Activated CD4-positive, alpha-beta T cell treated with anti-CD3 and anti-CD28 coated beads for 36 hours (primary cell): ENCODE results near the gene STPG2. TPM values are rescaled to one million over a fixed set of nuclear protein-coding genes. Genes with fewer than 3 reads are reported as not detected.

Experiments used
- ATAC-seq: fragments of 200-7000 bp; cut with Tn5 transposase; one replicate; pipeline ENCODE4 v1.10.0; 2021; ENCODE audit warnings: mild to moderate bottlenecking, moderate library complexity
- CTCF ChIA-PET: fragments of 350-600 bp; sonication (Branson Sonifier 250); formaldehyde crosslinking; loops from one replicate; lab custom pipeline; 2021; ENCODE audit warnings: antibody characterized with exemption; lab: Charles Lee
- POLR2A ChIA-PET: fragments of 350-600 bp; sonication (Branson Sonifier 250); formaldehyde crosslinking; loops from one replicate; lab custom pipeline; 2021; ENCODE audit warnings: antibody characterized with exemption, inconsistent platforms; lab: Charles Lee
- DNase-seq: peaks from one replicate; pipeline ENCODE4 v3.0.0-alpha.2; 2020
- H3K27ac Mint-ChIP-seq: one replicate; pipeline ENCODE4 v1.8.0; 2021; ENCODE audit warnings: mixed read lengths
- H3K27me3 Mint-ChIP-seq: one replicate; pipeline ENCODE4 v1.8.0; 2021; ENCODE audit warnings: mixed read lengths
- H3K36me3 Mint-ChIP-seq: one replicate; pipeline ENCODE4 v1.8.0; 2021; ENCODE audit warnings: low read depth, mixed read lengths
- H3K4me1 Mint-ChIP-seq: one replicate; pipeline ENCODE4 v1.8.0; 2021; ENCODE audit warnings: mixed read lengths
- H3K4me3 Mint-ChIP-seq: one replicate; pipeline ENCODE4 v1.8.0; 2021; ENCODE audit warnings: mild to moderate bottlenecking, moderate library complexity, mixed read lengths
- H3K9me3 Mint-ChIP-seq: one replicate; pipeline ENCODE4 v1.8.0; 2021; ENCODE audit warnings: low read depth, mixed read lengths
- intact Hi-C, 2 experiments: fragments of 100-400 bp; cut with DNase I in 1 of 2; cut with micrococcal nuclease in 1 of 2; formaldehyde crosslinking; loops; one replicate each; pipeline versions ENCODE4 v1.14.2 to v1.15.1; 2022 to 2024; cut with DNase I, micrococcal nuclease
- total RNA-seq, 2 experiments: library from RNA; stranded (reverse); gene quantifications; one replicate each; pipeline ENCODE4 v1.2.3, GENCODE V29; 2021

STPG2 gene
- total RNA-seq, 2 experiments from 2014 or later, result 0.14 to 0.25 TPM

DNA sequence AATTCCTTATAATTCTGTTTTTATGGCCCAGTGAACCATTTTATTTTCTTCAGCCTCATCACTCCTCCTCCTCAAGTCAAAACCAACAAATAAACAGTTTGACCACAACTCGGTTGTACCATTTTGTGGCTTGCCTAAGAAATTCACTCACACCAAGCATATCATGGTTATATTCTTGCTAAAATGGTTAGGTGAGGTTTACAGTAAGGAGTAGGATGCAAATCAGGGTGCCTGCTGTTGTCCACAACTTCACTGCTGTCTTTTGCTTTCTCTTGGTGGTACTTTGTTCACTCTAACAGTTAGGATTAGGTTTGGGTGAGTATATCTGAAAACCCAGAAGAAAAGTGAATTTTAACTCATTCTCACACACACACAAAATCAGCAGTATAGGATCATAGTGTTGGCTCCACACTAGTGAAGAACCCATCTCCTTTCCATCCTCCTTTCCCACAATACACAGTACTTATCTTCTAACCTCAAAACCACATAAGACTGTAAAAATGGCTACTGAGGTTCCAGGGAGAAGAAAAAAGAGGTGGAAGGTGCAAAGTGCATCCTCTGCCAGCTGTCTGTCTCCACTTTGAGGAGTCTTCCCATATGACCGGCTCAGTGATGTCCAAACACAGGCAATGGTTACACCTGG is 368.8 kb downstream of the STPG2 start:
- DNase-seq (no peak), ATAC-seq (no peak)
- H3K36me3 Mint-ChIP-seq, result no peaks in the 10 kb centered on the region
- intact Hi-C loops, result no loop called here
- H3K27me3 Mint-ChIP-seq, result no peaks in the 10 kb centered on the region
- POLR2A ChIA-PET, result no interaction called here
- CTCF ChIA-PET, result no interaction called here
- H3K27ac Mint-ChIP-seq, result no peak overlapping the region
- no peaks in the 10 kb centered on the region for H3K4me1 Mint-ChIP-seq
- H3K9me3 Mint-ChIP-seq, result peaks cover 5% of the 10 kb centered on the region
- no peak overlapping the region for H3K4me3 Mint-ChIP-seq

DNA sequence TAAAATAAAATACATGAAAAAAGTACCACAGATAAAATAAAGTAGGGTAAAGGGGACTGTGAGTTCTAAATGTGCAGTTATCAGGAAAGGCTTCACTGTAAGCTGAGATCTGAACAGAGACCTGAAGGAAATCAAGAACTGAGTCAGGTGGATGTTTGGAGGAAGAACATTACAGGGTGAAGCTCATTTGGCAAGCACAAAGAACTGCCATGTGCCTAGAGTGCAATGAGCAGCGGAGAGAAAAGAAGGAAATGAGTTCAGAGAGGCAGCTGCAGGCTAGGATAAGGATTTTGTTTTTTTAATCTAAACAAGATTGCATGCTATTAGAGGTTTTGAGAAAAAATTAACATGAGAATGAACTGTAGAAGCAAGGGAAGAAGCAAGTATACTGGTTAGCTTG is 373.1 kb downstream of the STPG2 start:
- Mint-ChIP-seq H3K27ac (no peak overlapping the region), H3K4me3 (no peak overlapping the region), H3K9me3 (no peaks in the 10 kb centered on the region), H3K4me1 (no peaks in the 10 kb centered on the region), H3K36me3 (no peaks in the 10 kb centered on the region), H3K27me3 (no peaks in the 10 kb centered on the region)
- ATAC-seq, result no peak
- no peak for DNase-seq
- POLR2A ChIA-PET, result no interaction called here
- CTCF ChIA-PET, result no interaction called here
- intact Hi-C loops, result no loop called here

DNA sequence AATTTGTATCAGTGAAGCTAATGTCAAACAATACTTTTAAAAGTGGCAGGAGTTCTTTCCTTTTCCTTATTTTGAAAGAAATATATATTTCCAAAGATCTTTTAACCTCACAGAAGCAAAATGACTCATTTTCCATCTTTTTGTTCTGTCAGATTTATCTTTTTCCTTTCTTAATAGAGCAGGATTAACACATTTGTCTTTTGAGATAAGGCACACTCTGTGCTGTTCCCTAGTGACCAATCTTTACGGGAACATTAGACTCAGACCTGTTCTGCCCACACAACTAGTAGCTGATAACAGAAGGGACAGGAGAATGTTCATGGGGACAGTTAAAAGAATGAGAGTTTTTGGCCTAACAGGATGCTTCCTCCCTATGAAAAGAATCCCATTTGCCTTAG is 381.2 kb downstream of the STPG2 start:
- H3K36me3 Mint-ChIP-seq, result no peaks in the 10 kb centered on the region
- ChIA-PET CTCF (no interaction called here), POLR2A (no interaction called here)
- H3K27ac Mint-ChIP-seq, result no peak overlapping the region
- peaks cover 4% of the 10 kb centered on the region for H3K9me3 Mint-ChIP-seq
- H3K27me3 Mint-ChIP-seq, result no peaks in the 10 kb centered on the region
- DNase-seq (no peak), ATAC-seq (no peak)
- no peaks in the 10 kb centered on the region for H3K4me1 Mint-ChIP-seq
- H3K4me3 Mint-ChIP-seq, result no peak overlapping the region
- intact Hi-C loops, result no loop called here

DNA sequence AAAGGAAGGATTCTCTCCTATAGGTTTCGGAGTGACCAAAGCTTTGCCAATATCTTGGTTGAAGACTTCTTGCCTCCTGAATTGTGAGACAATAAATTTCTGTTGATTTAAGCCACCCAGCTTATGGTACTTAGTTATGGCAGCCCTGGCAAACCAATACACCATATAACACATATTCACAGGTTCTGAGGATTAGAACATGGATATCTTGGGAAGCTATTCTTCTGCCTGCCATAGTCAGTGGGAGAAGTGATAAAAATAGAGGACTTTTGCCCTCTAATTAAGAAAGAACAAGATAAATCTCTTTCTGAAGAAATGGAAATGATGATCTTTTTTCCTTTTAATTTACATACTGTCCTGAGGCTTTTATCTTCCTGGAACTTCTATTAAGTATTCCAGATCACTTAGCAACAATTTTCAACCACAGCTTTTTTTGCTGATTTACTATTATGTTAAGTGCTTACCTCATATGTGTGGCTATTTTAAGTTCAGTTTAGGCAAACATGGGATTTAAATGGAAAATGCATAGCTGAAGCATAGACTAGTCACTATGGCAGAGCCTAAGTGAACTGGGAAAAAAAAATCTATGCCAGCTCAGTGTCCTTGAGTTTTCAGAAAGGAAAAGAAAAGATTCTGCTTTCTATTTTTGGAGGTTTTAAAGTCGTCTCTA is 381.7 kb downstream of the STPG2 start:
- Mint-ChIP-seq H3K27ac (no peak overlapping the region), H3K27me3 (no peaks in the 10 kb centered on the region), H3K4me3 (no peak overlapping the region)

DNA sequence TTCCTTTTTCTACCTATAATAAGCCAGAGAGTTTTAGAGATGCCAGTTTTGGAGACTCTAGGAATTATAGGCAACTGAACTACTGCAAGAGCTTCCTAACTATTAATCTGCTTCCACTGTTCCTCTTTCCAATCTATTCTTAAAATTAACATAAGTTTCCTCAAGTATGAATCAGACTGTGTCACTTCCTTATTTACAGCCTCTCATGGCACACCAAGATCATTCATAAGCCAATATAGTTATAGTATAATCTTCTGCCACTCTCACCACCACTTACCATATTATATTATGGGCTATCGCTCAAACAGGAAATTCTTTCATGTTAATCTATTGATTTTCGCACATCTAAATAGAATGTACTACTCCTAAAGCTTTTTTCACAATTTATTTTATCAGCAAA is 383.5 kb downstream of the STPG2 start:
- ChIA-PET POLR2A (no interaction called here), CTCF (interaction anchor here (0.6 kb wide), 1 partner anchor 1181 kb away, joined by 4 read pairs; no protein-coding TSS in a partner anchor)
- DNase-seq (no peak), ATAC-seq (no peak)
- Mint-ChIP-seq H3K27me3 (no peaks in the 10 kb centered on the region), H3K36me3 (no peaks in the 10 kb centered on the region), H3K9me3 (peaks cover 4% of the 10 kb centered on the region), H3K27ac (no peak overlapping the region), H3K4me3 (no peak overlapping the region), H3K4me1 (no peaks in the 10 kb centered on the region)
- intact Hi-C loops, result no loop called here

More for the DNA sequence above, 381.7 kb downstream of the STPG2 start:
- no peaks in the 10 kb centered on the region for H3K4me1 Mint-ChIP-seq
- ChIA-PET CTCF (no interaction called here), POLR2A (no interaction called here)
- ATAC-seq (no peak), DNase-seq (no peak)
- no peaks in the 10 kb centered on the region for H3K36me3 Mint-ChIP-seq
- H3K9me3 Mint-ChIP-seq, result peaks cover 4% of the 10 kb centered on the region
- intact Hi-C loops, result no loop called here

DNA sequence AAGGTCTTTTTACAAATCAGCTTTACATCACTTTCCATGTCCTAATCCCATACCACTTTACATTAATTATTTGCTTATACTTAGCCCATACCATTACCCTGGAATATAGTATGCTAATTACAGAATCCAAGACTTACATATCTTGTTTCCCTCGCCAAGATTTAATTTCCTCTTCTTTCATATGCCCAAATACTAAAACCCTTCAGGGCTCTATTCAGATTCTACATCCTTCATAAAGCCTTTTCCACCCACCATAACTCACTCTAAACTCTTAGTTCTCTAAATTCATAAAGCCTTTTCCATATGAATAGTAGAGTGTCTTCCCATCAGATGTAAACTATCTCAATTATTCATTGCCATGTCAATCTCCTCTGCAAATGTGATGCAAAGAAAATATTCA is 390.7 kb downstream of the STPG2 start:
- H3K4me1 Mint-ChIP-seq, result no peaks in the 10 kb centered on the region
- no peak overlapping the region for H3K27ac Mint-ChIP-seq
- ATAC-seq, result no peak
- intact Hi-C loops, result no loop called here
- no peaks in the 10 kb centered on the region for H3K36me3 Mint-ChIP-seq
- no peak for DNase-seq
- no peaks in the 10 kb centered on the region for H3K9me3 Mint-ChIP-seq
- H3K27me3 Mint-ChIP-seq, result no peaks in the 10 kb centered on the region
- POLR2A ChIA-PET, result no interaction called here
- CTCF ChIA-PET, result no interaction called here
- no peak overlapping the region for H3K4me3 Mint-ChIP-seq

DNA sequence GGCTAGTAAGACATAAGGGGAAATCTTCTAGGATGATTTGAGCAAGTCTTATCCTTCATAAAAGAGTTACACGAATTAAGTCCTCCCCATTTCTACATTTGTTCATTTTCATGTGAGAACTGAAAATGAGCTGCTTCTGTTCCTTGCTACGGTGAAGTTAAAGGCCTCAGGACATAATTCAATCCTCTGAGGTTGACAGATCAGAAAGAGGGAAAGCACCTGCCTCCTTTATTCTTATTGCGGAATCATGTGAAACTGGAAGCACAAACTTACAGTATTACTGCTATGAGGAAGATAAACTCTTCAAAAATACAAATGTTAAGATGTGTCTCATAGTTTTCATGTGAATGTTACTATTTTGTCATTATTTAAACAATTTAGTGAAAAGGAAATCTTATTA is 395.3 kb downstream of the STPG2 start:
- Mint-ChIP-seq H3K4me1 (no peaks in the 10 kb centered on the region), H3K9me3 (peaks cover 2% of the 10 kb centered on the region), H3K27me3 (no peaks in the 10 kb centered on the region), H3K27ac (no peak overlapping the region), H3K4me3 (no peak overlapping the region), H3K36me3 (no peaks in the 10 kb centered on the region)
- DNase-seq, result no peak
- ChIA-PET POLR2A (no interaction called here), CTCF (no interaction called here)
- intact Hi-C loops, result no loop called here
- no peak for ATAC-seq

DNA sequence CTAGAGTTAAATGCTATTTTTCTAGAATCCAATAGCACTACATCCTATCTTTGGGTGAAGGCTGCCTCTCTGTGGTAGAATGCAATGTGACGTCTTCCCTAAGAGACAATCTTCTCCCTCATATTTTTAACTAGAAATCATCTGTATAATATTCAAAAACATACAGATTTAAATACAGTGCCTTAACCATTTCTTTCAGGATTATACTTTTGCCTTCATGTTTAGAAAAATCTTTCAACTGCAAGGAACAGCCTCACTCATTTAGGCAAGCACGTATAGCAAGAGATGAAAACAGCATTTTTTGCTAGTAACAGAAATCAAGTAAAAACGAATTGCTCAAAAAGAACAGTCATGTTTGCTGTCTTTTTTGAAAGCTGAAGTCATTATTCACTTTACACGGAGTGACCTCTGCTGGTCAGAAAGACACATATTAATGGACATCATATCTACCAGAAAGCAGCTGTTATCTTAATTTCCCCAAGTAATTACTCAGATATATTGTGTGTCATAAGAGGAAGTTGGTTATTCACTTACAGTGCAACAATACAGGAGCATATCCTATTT is 422.3 kb downstream of the STPG2 start:
- no peaks in the 10 kb centered on the region for H3K27me3 Mint-ChIP-seq
- H3K36me3 Mint-ChIP-seq, result no peaks in the 10 kb centered on the region
- POLR2A ChIA-PET, result no interaction called here
- CTCF ChIA-PET, result no interaction called here
- no peaks in the 10 kb centered on the region for H3K4me1 Mint-ChIP-seq
- ATAC-seq (no peak), DNase-seq (no peak)
- no peak overlapping the region for H3K4me3 Mint-ChIP-seq
- H3K27ac Mint-ChIP-seq, result no peak overlapping the region
- intact Hi-C loops, result no loop called here
- no peaks in the 10 kb centered on the region for H3K9me3 Mint-ChIP-seq

DNA sequence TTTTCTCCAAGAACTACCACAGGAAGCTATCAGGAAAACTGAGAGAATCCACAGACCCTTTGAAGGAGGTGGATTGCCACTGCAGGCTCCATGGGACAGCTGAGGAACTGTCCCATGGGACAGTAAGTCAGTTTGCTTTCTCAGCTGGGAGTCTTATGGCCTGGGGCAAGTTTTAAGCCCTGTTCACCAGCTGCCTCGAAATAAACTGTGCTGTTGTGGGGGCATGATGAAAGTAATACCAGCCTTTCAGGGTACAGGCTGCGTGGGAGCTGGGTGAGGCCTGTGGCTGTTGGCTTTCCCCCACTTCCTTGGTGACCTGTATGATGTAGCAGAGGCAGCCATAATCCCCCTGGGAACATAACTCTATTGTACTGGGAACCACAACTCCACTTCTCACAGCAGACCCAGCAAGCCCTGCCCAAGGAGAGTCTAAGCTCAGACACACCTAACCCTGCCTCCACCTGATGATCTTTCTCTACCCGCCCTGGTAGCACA is 452.1 kb downstream of the STPG2 start:
- no peak overlapping the region for H3K4me3 Mint-ChIP-seq
- DNase-seq, result no peak
- H3K27me3 Mint-ChIP-seq, result no peaks in the 10 kb centered on the region
- H3K27ac Mint-ChIP-seq, result no peak overlapping the region
- no peaks in the 10 kb centered on the region for H3K36me3 Mint-ChIP-seq
- ATAC-seq, result no peak
- intact Hi-C loops, result no loop called here
- peaks cover 16% of the 10 kb centered on the region for H3K9me3 Mint-ChIP-seq
- ChIA-PET CTCF (no interaction called here), POLR2A (no interaction called here)
- no peaks in the 10 kb centered on the region for H3K4me1 Mint-ChIP-seq

DNA sequence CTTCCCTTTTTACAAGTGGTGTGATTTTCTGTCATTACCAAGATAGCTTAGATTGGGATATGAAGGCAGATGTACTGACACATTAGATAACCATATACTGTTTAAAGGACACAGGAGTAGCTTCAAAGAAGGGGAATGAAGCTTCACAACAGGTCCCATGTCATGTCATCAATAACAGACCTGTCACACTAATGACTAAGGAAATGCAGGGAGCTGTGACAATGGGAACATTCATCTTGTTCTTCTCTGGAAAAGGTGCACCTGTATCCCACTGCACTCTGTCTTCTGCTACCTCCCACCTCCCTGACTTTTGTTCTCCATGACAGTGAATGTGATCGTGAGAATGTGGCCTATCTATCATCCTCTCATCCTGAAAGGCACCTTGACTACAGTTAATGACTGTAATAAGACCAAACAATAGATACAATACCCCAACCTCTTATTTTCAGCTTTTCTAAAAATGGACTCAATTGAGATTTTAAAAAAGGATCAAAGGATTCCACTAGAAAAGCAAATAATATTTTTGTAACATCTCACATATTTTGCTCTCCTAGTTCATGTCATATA is 472.5 kb downstream of the STPG2 start:
- POLR2A ChIA-PET, result no interaction called here
- no peaks in the 10 kb centered on the region for H3K9me3 Mint-ChIP-seq

DNA sequence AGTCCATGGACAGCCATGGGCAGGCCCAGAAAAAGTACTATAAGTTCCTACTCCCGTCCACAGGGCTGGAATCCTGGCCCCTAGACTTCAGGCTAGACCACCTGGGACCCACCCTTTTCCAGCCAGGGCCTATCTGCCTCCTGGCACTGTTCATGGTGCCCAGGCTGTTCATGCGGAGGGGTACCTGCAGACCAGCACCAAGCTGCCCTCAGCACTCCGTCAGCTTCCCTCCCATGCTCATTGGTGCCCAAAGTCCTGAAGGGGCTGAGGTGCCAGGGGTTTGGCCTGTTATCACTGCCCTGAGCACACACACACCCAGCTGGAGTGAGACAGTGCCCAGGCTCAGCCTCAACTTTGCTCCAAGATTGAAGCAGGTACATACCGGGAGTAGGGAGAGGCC is 477.7 kb downstream of the STPG2 start:
- no peak overlapping the region for H3K4me3 Mint-ChIP-seq
- no peaks in the 10 kb centered on the region for H3K4me1 Mint-ChIP-seq
- peaks cover 7% of the 10 kb centered on the region for H3K9me3 Mint-ChIP-seq
- ChIA-PET POLR2A (no interaction called here), CTCF (no interaction called here)
- H3K36me3 Mint-ChIP-seq, result no peaks in the 10 kb centered on the region
- H3K27me3 Mint-ChIP-seq, result no peaks in the 10 kb centered on the region
- DNase-seq (no peak), ATAC-seq (no peak)
- intact Hi-C loops, result loop anchor here in 1 of 2 experiments (10.0 kb wide), 1 partner anchor 1449 kb away; no protein-coding TSS in a partner anchor
- H3K27ac Mint-ChIP-seq, result no peak overlapping the region

More for the DNA sequence above, 472.5 kb downstream of the STPG2 start:
- Mint-ChIP-seq H3K36me3 (no peaks in the 10 kb centered on the region), H3K4me1 (no peaks in the 10 kb centered on the region), H3K27me3 (no peaks in the 10 kb centered on the region), H3K27ac (no peak overlapping the region), H3K4me3 (no peak overlapping the region)
- no peak for DNase-seq
- CTCF ChIA-PET, result no interaction called here
- ATAC-seq, result no peak
- intact Hi-C loops, result no loop called here

DNA sequence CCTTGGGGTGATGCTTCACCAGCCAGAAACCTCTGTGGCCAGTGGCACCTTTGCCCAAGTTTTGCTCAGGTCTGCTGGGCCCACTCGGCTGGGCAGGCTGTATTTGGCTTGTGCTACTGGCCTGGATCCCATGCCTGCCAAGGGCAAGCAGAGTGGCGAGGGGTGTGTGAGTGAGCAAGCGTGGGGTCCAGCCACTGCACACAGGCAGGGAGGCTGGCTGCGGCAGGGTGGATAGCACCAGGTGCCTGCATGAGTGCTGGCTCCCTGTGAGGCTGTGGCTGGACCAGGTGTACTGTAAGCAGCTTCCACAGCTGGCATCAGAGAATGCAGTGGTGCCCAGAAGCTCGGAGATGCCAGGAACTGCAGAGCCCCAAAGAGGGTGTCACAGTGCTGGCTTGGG is 478.5 kb downstream of the STPG2 start:
- Mint-ChIP-seq H3K4me3 (no peak overlapping the region), H3K27me3 (no peaks in the 10 kb centered on the region), H3K4me1 (no peaks in the 10 kb centered on the region), H3K36me3 (no peaks in the 10 kb centered on the region), H3K9me3 (peaks cover 7% of the 10 kb centered on the region), H3K27ac (no peak overlapping the region)
- CTCF ChIA-PET, result no interaction called here
- ATAC-seq (no peak), DNase-seq (no peak)
- intact Hi-C loops, result loop anchor here in 1 of 2 experiments (10.0 kb wide), 1 partner anchor 1450 kb away; no protein-coding TSS in a partner anchor
- POLR2A ChIA-PET, result no interaction called here
